A673 (cell line): ENCODE data around the gene DNAJC22. TPM values are rescaled to one million over a fixed set of nuclear protein-coding genes. Genes with fewer than 3 reads are reported as not detected.

Experiments
- BruUV-seq: library from RNA; stranded (reverse); fragments of 400-500 nt; replicated peaks from 2 replicates; lab custom pipeline; 2021; lab: Mats Ljungman, UMichigan
- CTCF ChIA-PET: fragments of 300-600 bp; sonication (Branson Sonifier 250); formaldehyde crosslinking; loops from one replicate; lab custom pipeline; 2022; ENCODE audit warnings: antibody characterized with exemption; lab: Charles Lee
- POLR2A ChIA-PET: fragments of 300-600 bp; sonication (Branson Sonifier 250); formaldehyde crosslinking; loops from one replicate; lab custom pipeline; 2022; ENCODE audit warnings: antibody characterized with exemption; ENCODE audit not compliant: low non-redundant PET; lab: Charles Lee
- DNase-seq: peaks from one replicate; pipeline ENCODE4 v3.0.0-alpha.2; 2015; ENCODE audit warnings: low spot score
- H3K27ac ChIP-seq: fragments of 200-600 bp; sonication (generic); 2 replicates; pipeline ENCODE4 v1.5.1; 2016; ENCODE audit warnings: mixed run types, low read depth, mild to moderate bottlenecking, mixed read lengths, antibody characterized with exemption, low read length; ENCODE audit not compliant: poor library complexity, severe bottlenecking
- H3K27me3 ChIP-seq: fragments of 200-600 bp; sonication (generic); replicated peaks from 2 replicates; pipeline ENCODE4 v1.6.1; 2017; ENCODE audit warnings: mixed run types, low read depth, mild to moderate bottlenecking, mixed read lengths, antibody characterized with exemption, low read length; ENCODE audit not compliant: insufficient read depth, poor library complexity
- H3K36me3 ChIP-seq: fragments of 200-600 bp; sonication (generic); 2 replicates; pipeline ENCODE4 v1.6.1; 2016; ENCODE audit warnings: mixed run types, mild to moderate bottlenecking, mixed read lengths, antibody characterized with exemption, low read length; ENCODE audit not compliant: insufficient read depth, poor library complexity, severe bottlenecking
- H3K4me1 ChIP-seq: fragments of 200-600 bp; sonication (generic); 2 replicates; pipeline ENCODE4 v1.6.1; 2017; ENCODE audit warnings: mixed run types, mild to moderate bottlenecking, mixed read lengths, antibody characterized with exemption, low read length; ENCODE audit not compliant: insufficient read depth, poor library complexity, severe bottlenecking
- H3K4me3 ChIP-seq: fragments of 200-600 bp; sonication (generic); 2 replicates; pipeline ENCODE4 v1.5.1; 2016; ENCODE audit warnings: low read depth, mixed run types, mild to moderate bottlenecking, mixed read lengths, low read length; ENCODE audit not compliant: poor library complexity, severe bottlenecking
- H3K9me3 ChIP-seq: fragments of 200-600 bp; sonication (generic); 2 replicates; pipeline ENCODE4 v1.6.1; 2016; ENCODE audit warnings: mixed run types, low read depth, mild to moderate bottlenecking, mixed read lengths, antibody characterized with exemption, low read length; ENCODE audit not compliant: poor library complexity, severe bottlenecking
- CTCF ChIP-seq: fragments of 300-800, 200-600 bp; sonication (generic); conservative IDR thresholded peaks from 2 replicates; pipeline ENCODE4 v1.5.1; 2017; ENCODE audit warnings: low read depth, mild to moderate bottlenecking, antibody characterized with exemption, low read length, moderate library complexity, mixed read lengths
- EZH2 ChIP-seq: fragments of 200-600 bp; sonication (generic); IDR thresholded peaks from 2 replicates; pipeline ENCODE4 v1.6.1; 2017; ENCODE audit warnings: borderline replicate concordance, low read depth, mild to moderate bottlenecking, mixed read lengths, antibody characterized with exemption, low read length; ENCODE audit not compliant: poor library complexity, severe bottlenecking
- intact Hi-C: fragments of 100-400 bp; cut with micrococcal nuclease; formaldehyde crosslinking; loops from one replicate; pipeline ENCODE4 v1.10.0; 2022; ENCODE audit not compliant: unreplicated experiment
- total RNA-seq: library from RNA; stranded (reverse); gene quantifications from 2 replicates; pipeline ENCODE4 v1.2.3, GENCODE V29; 2021

The DNAJC22 gene
- total RNA-seq, 1 experiment from 2014 or later = 1.9 TPM

GRCh38 chr12:49335955-49336644 lies 10.6 kb upstream of the DNAJC22 start:
- ChIA-PET CTCF (interaction anchor here (1.2 to 2.6 kb wide), 3 partner anchors 12 to 47 kb away, joined by 3 to 14 read pairs (median 13); partner anchors contain the start of gene TROAP), POLR2A (no interaction called here)

GRCh38 chr12:49336645-49337584 lies 9.8 kb upstream of the DNAJC22 start, which contains the start of gene C1QL4:
TSS of gene C1QL4 (minus strand) at chr12:49337188. CDS start at chr12:49336477, 711 bp downstream.
- DNase-seq = peak; percentile 90
- Histone ChIP-seq H3K27me3 (no peaks in the 10 kb centered on the region), H3K4me1 (peaks cover 11% of the 10 kb centered on the region), H3K4me3 (peak within 1 kb of the TSS; percentile 56), H3K27ac (no peak within 1 kb of the TSS), H3K36me3 (no peaks in the 10 kb centered on the region), H3K9me3 (no peaks in the 10 kb centered on the region)
- ChIA-PET POLR2A (no interaction called here), CTCF (interaction anchor here (0.6 to 2.6 kb wide), 6 partner anchors 10 to 187 kb away, joined by 3 to 14 read pairs (median 10); partner anchors contain the start of genes DNAJC22 and TROAP)
- TF ChIP-seq CTCF (peak; percentile 97), EZH2 (no peak)
- no TSS peak for BruUV-seq
- intact Hi-C loops = no loop called here

More at GRCh38 chr12:49335955-49336644, 10.6 kb upstream of the DNAJC22 start:
- no peak for DNase-seq
- Histone ChIP-seq H3K27me3 (no peaks in the 10 kb centered on the region), H3K9me3 (no peaks in the 10 kb centered on the region), H3K27ac (no peak overlapping the region), H3K36me3 (peaks cover 1% of the 10 kb centered on the region), H3K4me1 (peaks cover 11% of the 10 kb centered on the region), H3K4me3 (peak overlapping the region; percentile 56)
- TF ChIP-seq CTCF (no peak), EZH2 (no peak)
- intact Hi-C loops = no loop called here
- BruUV-seq = no TSS peak

GRCh38 chr12:49338830-49339463 lies 7.7 kb upstream of the DNAJC22 start:
- intact Hi-C loops = no loop called here
- TF ChIP-seq EZH2 = no peak
- no peak for TF ChIP-seq CTCF
- H3K36me3 ChIP-seq = no peaks in the 10 kb centered on the region
- POLR2A ChIA-PET = no interaction called here
- CTCF ChIA-PET = interaction anchor here (1.1 to 2.6 kb wide), 2 partner anchors 9 to 50 kb away, joined by 4 to 13 read pairs; no protein-coding TSS in a partner anchor
- H3K9me3 ChIP-seq = no peaks in the 10 kb centered on the region
- no peaks in the 10 kb centered on the region for H3K27me3 ChIP-seq
- H3K27ac ChIP-seq = no peak overlapping the region
- H3K4me1 ChIP-seq = peaks cover 22% of the 10 kb centered on the region
- BruUV-seq = no TSS peak
- H3K4me3 ChIP-seq = no peak overlapping the region
- DNase-seq = no peak
